Measurements from ENCODE around the gene VSIR. TPM values are rescaled to one million over a fixed set of nuclear protein-coding genes. Genes with fewer than 3 reads are reported as not detected.

The VSIR gene
- total RNA-seq, 1 experiment from 2014 or later = 11.7 TPM

Other genes starting within 250 kb of the VSIR start
- gene C10orf105, start 53.7 kb downstream of the VSIR start, total RNA-seq (2014; rRNA removed; shearing (Covaris generic); ENCODE audit: low replicate concordance) = not detected in 2 replicates
- gene PSAP, start 77.7 kb upstream of the VSIR start, total RNA-seq (2014; rRNA removed; shearing (Covaris generic); ENCODE audit: low replicate concordance) = 1,521 and 1,603 TPM in 2 replicates
- gene CHST3, start 190.9 kb upstream of the VSIR start, total RNA-seq (2014; rRNA removed; shearing (Covaris generic); ENCODE audit: low replicate concordance) = 45.2 and 49.3 TPM in 2 replicates

Data from Caki2 (cell line).